ENCODE data around the gene FLRT3.
A peak's percentile ranks its signal among the peaks of the same experiment; 100 is the strongest.

FLRT3 gene

GRCh38 chr20:14337400-14338171 lies at the start of gene FLRT3:
Gene FLRT3 (minus strand): TSS chr20:14337612. CDS start chr20:14327506, 10,106 bp downstream.
- TF ChIP-seq CTCF (IDR thresholded peaks at IDR 0.05), result peak; percentile 86

- no peak for TF ChIP-seq CTCF (IDR thresholded peaks at IDR 0.05)
Observed at GRCh38 chr20:14386726-14387125, 49.3 kb upstream of the FLRT3 start.

GRCh38 chr20:14385176-14385740 lies 47.8 kb upstream of the FLRT3 start:
- no peak for TF ChIP-seq CTCF (IDR thresholded peaks at IDR 0.05)

- TF ChIP-seq CTCF (IDR thresholded peaks at IDR 0.05), result no peak
Observed at GRCh38 chr20:14384416-14385175, 47.2 kb upstream of the FLRT3 start.

GRCh38 chr20:14383335-14383734 lies 45.9 kb upstream of the FLRT3 start:
- TF ChIP-seq CTCF (IDR thresholded peaks at IDR 0.05), result no peak

- no peak for TF ChIP-seq CTCF (IDR thresholded peaks at IDR 0.05)
Observed at GRCh38 chr20:14378326-14378725, 40.9 kb upstream of the FLRT3 start.

- no peak for TF ChIP-seq CTCF (IDR thresholded peaks at IDR 0.05)
Observed at GRCh38 chr20:14375416-14375985, 38.1 kb upstream of the FLRT3 start.
